ENCODE data around the gene SNTG2. TPM values are rescaled to one million over a fixed set of nuclear protein-coding genes. Genes with fewer than 3 reads are reported as not detected.
A peak's percentile ranks its signal among the peaks of the same experiment; 100 is the strongest.

SNTG2 gene
- total RNA-seq, 1 donor from 2014 or later = 2.2 TPM

DNA sequence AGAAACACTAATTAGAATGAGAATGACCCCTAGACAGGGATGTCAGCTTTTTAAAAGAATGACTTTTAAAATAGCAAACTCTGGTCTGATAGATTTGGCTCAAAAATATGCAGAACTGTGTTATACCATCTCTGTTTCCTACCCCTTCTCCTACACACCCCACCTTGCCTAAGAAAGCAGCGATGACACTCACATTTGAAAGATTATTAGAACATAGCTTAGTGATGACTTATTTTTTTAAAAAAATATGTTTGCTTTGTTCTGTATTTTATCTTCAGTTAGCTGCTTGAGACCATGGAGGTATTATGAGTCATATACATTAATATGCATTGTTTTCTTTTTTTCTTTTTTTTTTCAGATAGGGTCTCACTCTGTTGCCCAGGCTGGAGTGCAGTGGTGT, 286.0 kb downstream of the SNTG2 start:
- Mint-ChIP-seq H3K27me3 (no peaks in the 10 kb centered on the region), H3K27ac (no peak overlapping the region), H3K36me3 (ENCODE audit: low read depth) (no peaks in the 10 kb centered on the region), H3K4me3 (no peak overlapping the region), H3K4me1 (peaks cover 42% of the 10 kb centered on the region), H3K9me3 (no peaks in the 10 kb centered on the region)
- TF ChIP-seq, protein P1, sequence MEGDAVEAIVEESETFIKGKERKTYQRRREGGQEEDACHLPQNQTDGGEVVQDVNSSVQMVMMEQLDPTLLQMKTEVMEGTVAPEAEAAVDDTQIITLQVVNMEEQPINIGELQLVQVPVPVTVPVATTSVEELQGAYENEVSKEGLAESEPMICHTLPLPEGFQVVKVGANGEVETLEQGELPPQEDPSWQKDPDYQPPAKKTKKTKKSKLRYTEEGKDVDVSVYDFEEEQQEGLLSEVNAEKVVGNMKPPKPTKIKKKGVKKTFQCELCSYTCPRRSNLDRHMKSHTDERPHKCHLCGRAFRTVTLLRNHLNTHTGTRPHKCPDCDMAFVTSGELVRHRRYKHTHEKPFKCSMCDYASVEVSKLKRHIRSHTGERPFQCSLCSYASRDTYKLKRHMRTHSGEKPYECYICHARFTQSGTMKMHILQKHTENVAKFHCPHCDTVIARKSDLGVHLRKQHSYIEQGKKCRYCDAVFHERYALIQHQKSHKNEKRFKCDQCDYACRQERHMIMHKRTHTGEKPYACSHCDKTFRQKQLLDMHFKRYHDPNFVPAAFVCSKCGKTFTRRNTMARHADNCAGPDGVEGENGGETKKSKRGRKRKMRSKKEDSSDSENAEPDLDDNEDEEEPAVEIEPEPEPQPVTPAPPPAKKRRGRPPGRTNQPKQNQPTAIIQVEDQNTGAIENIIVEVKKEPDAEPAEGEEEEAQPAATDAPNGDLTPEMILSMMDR (IDR thresholded peaks at IDR 0.05) = no peak
- ChIA-PET CTCF (no interaction called here), POLR2A (no interaction called here)
- intact Hi-C loops (cut with micrococcal nuclease) = no loop called here
- DNase-seq = no peak
- ATAC-seq (ENCODE audit: low read depth) = no peak

DNA sequence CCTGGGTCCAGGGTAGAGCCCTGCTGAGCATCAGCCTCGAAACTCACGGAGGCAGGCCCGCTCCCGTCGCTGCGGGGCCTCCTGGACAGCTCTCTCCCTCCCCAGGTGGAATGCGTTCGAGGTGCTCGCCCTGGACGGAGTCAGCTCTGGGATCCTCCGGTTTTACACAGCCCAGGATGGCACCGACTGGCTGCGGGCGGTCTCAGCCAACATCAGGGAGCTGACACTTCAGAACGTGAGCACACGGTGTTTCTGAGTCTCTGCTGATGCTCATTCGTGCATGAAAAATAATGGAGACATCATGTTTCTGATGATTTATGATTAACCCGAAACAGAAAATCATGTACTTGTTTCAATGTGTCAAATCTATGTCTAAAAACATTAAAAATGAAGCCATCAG, 287.1 kb downstream of the SNTG2 start:
- ATAC-seq (ENCODE audit: low read depth) = no peak
- peaks cover 52% of the 10 kb centered on the region for H3K4me1 Mint-ChIP-seq
- POLR2A ChIA-PET = no interaction called here

DNA sequence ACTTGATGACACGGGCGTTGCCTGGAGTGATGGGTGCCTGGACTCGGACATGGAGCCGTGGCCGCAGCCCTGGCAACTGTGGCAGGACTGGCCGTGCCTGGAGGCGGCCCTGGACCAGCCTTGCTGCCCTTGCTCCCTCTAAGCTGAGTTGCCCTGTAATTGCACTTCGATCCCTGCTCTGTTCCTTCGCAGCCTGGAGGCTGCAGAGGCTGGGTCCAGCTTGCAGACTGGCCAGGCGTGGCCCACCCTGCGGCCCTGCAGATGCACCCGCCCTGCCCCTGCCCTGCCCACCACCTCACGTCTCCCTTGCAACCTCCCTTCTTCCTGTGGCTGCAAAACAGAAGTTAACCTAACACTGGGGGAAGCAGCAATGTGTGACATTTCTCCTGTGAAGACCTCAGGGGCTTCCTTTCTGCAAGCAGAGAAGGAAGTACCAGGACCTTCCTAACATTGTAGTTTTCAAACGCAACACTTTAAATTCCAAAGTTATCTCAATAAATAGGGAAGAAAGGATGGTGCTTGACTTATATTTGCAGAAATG, 288.0 kb downstream of the SNTG2 start:
- TF ChIP-seq, protein P1 (IDR thresholded peaks at IDR 0.05) = no peak
- CTCF ChIA-PET = no interaction called here
- H3K36me3 Mint-ChIP-seq (ENCODE audit: low read depth) = no peaks in the 10 kb centered on the region
- DNase-seq = no peak
- ATAC-seq (ENCODE audit: low read depth) = no peak
- H3K4me3 Mint-ChIP-seq = peak overlapping the region; percentile 24
- H3K4me1 Mint-ChIP-seq = peaks cover 59% of the 10 kb centered on the region
- no peaks in the 10 kb centered on the region for H3K27me3 Mint-ChIP-seq
- H3K9me3 Mint-ChIP-seq = no peaks in the 10 kb centered on the region
- intact Hi-C loops (cut with micrococcal nuclease) = no loop called here
- POLR2A ChIA-PET = no interaction called here
- H3K27ac Mint-ChIP-seq = peak overlapping the region; percentile 71

More for the DNA sequence above, 287.1 kb downstream of the SNTG2 start:
- TF ChIP-seq, protein P1 (IDR thresholded peaks at IDR 0.05) = no peak
- DNase-seq = no peak
- no peaks in the 10 kb centered on the region for H3K27me3 Mint-ChIP-seq
- H3K36me3 Mint-ChIP-seq (ENCODE audit: low read depth) = no peaks in the 10 kb centered on the region
- H3K27ac Mint-ChIP-seq = no peak overlapping the region
- CTCF ChIA-PET = no interaction called here
- no peak overlapping the region for H3K4me3 Mint-ChIP-seq
- intact Hi-C loops (cut with micrococcal nuclease) = no loop called here
- no peaks in the 10 kb centered on the region for H3K9me3 Mint-ChIP-seq

DNA sequence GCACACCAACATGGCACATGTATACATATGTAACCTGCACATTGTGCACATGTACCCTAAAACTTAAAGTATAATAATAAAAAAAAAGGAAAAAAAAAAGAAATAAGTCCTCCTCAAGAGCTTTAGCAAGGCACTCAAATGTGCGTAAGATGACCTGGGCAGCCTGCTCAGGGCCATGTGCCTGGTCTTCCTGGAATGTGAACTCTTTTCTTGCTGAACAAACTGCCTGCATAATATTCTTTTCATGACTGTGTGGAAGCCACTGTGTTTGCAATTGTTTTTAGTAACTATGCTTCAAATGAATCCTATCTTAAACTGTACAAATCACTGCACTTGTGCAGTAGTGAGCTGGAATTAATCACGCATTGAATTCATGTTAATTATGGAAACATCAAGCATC, 294.5 kb downstream of the SNTG2 start:
- no peak for DNase-seq
- Mint-ChIP-seq H3K27ac (no peak overlapping the region), H3K36me3 (ENCODE audit: low read depth) (no peaks in the 10 kb centered on the region), H3K4me3 (no peak overlapping the region), H3K27me3 (no peaks in the 10 kb centered on the region), H3K9me3 (no peaks in the 10 kb centered on the region), H3K4me1 (peaks cover 44% of the 10 kb centered on the region)
- ChIA-PET CTCF (no interaction called here), POLR2A (interaction anchor here (0.7 kb wide), 1 partner anchor 293 kb away, joined by 4 read pairs; no protein-coding TSS in a partner anchor)
- TF ChIP-seq, protein P1 (IDR thresholded peaks at IDR 0.05) = no peak
- intact Hi-C loops (cut with micrococcal nuclease) = no loop called here
- no peak for ATAC-seq (ENCODE audit: low read depth)

DNA sequence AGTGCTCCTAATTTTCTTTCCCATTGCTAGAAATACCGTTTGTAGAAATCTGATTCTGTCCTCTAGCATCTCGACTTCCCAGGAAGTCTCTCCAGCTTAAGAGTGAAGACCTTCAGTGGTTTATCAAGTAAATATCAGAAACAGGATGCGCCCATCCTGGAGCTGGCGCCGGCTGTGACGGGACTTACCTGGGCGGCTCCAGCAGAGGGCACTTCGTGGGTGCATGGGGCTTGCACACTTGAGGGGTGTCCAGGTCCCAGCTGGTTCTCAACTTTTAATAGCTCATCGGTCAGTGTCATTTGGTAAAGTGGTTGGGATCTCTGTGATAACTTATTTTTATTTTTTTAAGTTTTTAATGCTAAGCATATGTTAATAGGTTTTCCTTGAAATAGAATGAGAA, 295.6 kb downstream of the SNTG2 start:
- ChIA-PET CTCF (no interaction called here), POLR2A (no interaction called here)
- Mint-ChIP-seq H3K4me1 (peaks cover 43% of the 10 kb centered on the region), H3K9me3 (no peaks in the 10 kb centered on the region), H3K27me3 (no peaks in the 10 kb centered on the region), H3K36me3 (ENCODE audit: low read depth) (no peaks in the 10 kb centered on the region), H3K27ac (no peak overlapping the region), H3K4me3 (no peak overlapping the region)
- intact Hi-C loops (cut with micrococcal nuclease) = no loop called here
- TF ChIP-seq, protein P1 (IDR thresholded peaks at IDR 0.05) = no peak
- ATAC-seq (ENCODE audit: low read depth) (no peak), DNase-seq (no peak)
